Measurements from ENCODE around the gene CFAP141.

Gene CFAP141

GRCh38 chr1:154221278-154222001, 15.3 kb upstream of the CFAP141 start:
- peak overlapping the region; percentile 86 for H3K4me3 ChIP-seq (ENCODE audit: low read depth, low read length)
- no peak for TF ChIP-seq CTCF (IDR thresholded peaks at IDR 0.05; ENCODE audit: insufficient read depth, low read depth, low read length, missing control alignments)
- peak; percentile 77 for DNase-seq (ENCODE audit: low read depth)

DNA sequence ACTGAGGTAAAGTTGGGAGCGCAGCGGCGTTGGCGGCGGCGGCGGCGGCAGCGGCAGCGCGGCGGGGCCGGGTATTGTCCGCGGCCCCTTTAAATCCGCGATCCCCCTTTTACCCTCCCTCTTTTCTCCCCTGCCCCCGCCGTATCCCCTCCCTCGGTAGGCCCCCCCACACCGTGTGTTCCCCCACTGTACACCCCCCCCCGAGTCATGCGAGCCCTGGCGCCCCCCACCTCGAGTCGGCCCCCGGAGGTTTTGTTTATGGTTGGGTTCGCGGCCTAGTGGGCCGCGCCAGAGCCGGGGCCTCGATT, 14.8 kb upstream of the CFAP141 start:
- no peak for TF ChIP-seq CTCF (IDR thresholded peaks at IDR 0.05; ENCODE audit: insufficient read depth, low read depth, low read length, missing control alignments)
- no peak for DNase-seq (ENCODE audit: low read depth)
- H3K4me3 ChIP-seq (ENCODE audit: low read depth, low read length) = peak overlapping the region; percentile 86

GRCh38 chr1:154220071-154220969, 14.2 kb upstream of the CFAP141 start, which contains the start of gene UBAP2L:
Gene UBAP2L (plus strand): TSS chr1:154220955. CDS start chr1:154225124, 4,169 bp downstream.
- H3K4me3 ChIP-seq (ENCODE audit: low read depth, low read length) = peak within 1 kb of the TSS; percentile 86
- no peak for TF ChIP-seq CTCF (IDR thresholded peaks at IDR 0.05; ENCODE audit: insufficient read depth, low read depth, low read length, missing control alignments)
- DNase-seq (ENCODE audit: low read depth) = peak; percentile 100

GRCh38 chr1:154219541-154219940, 13.4 kb upstream of the CFAP141 start:
- DNase-seq (ENCODE audit: low read depth) = peak; percentile 34
- TF ChIP-seq CTCF (IDR thresholded peaks at IDR 0.05; ENCODE audit: insufficient read depth, low read depth, low read length, missing control alignments) = no peak
- H3K4me3 ChIP-seq (ENCODE audit: low read depth, low read length) = peak overlapping the region; percentile 85

GRCh38 chr1:154218545-154218944, 12.4 kb upstream of the CFAP141 start:
- TF ChIP-seq CTCF (IDR thresholded peaks at IDR 0.05; ENCODE audit: insufficient read depth, low read depth, low read length, missing control alignments) = no peak
- DNase-seq (ENCODE audit: low read depth) = no peak
- H3K4me3 ChIP-seq (ENCODE audit: low read depth, low read length) = peak overlapping the region; percentile 85

- H3K4me3 ChIP-seq (ENCODE audit: low read depth, low read length) = no peak overlapping the region
- no peak for TF ChIP-seq CTCF (IDR thresholded peaks at IDR 0.05; ENCODE audit: insufficient read depth, low read depth, low read length, missing control alignments)
- DNase-seq (ENCODE audit: low read depth) = no peak
Measured at GRCh38 chr1:154213274-154213673, 7.1 kb upstream of the CFAP141 start.

Measured in GM12865 (cell line).